Naive thymus-derived CD4-positive, alpha-beta T cell (primary cell): ENCODE results near the gene GPX4. TPM values are rescaled to one million over a fixed set of nuclear protein-coding genes. Genes with fewer than 3 reads are reported as not detected.

Experiments used
- ATAC-seq: fragments of 150-1000 bp; cut with Tn5 transposase; 2 replicates; pipeline ENCODE4 v1.10.0; 2021; ENCODE audit warnings: mild to moderate bottlenecking, moderate library complexity
- CTCF ChIA-PET: fragments of 350-600 bp; sonication (Branson Sonifier 250); formaldehyde crosslinking; loops from one replicate; lab custom pipeline; 2021; ENCODE audit warnings: antibody characterized with exemption; lab: Charles Lee
- POLR2A ChIA-PET: fragments of 350-600 bp; sonication (Branson Sonifier 250); formaldehyde crosslinking; loops from one replicate; lab custom pipeline; 2021; ENCODE audit warnings: antibody characterized with exemption, inconsistent platforms; lab: Charles Lee
- DNase-seq, 9 donors: peaks; one replicate each; pipeline versions ENCODE4 v3.0.0 to v3.0.0-alpha.2; 2020 to 2022; ENCODE audit warnings: mixed read lengths in 1 of 9
- H3K27ac ChIP-seq: one replicate; pipeline ENCODE4 v1.7.0; 2013; ENCODE audit warnings: mild to moderate bottlenecking, low read depth, low read length, moderate library complexity
- H3K27me3 ChIP-seq, 2 donors: one replicate each; pipeline ENCODE4 v1.7.0; 2013; ENCODE audit warnings: low read length in 2 of 2, mild to moderate bottlenecking in 2 of 2, moderate library complexity in 2 of 2; ENCODE audit not compliant: control insufficient read depth in 2 of 2, insufficient read depth in 2 of 2
- H3K36me3 ChIP-seq, 3 experiments: 1 replicate in 2 of 3; 2 replicates in 1 of 3; pipeline ENCODE4 v1.7.0; 2013; ENCODE audit warnings: low read length in 3 of 3, mild to moderate bottlenecking in 3 of 3, moderate library complexity in 1 of 3; ENCODE audit not compliant: insufficient read depth in 3 of 3, control insufficient read depth in 2 of 3
- H3K4me1 ChIP-seq, 2 donors: one replicate each; pipeline ENCODE4 v1.7.0; 2013; ENCODE audit warnings: low read length in 2 of 2, mild to moderate bottlenecking in 2 of 2, moderate library complexity in 1 of 2; ENCODE audit not compliant: control insufficient read depth in 2 of 2, insufficient read depth in 2 of 2
- H3K4me3 ChIP-seq: 2 replicates; pipeline ENCODE4 v1.7.0; 2013; ENCODE audit warnings: mild to moderate bottlenecking, low read length
- H3K9me3 ChIP-seq, 3 experiments: 1 replicate in 2 of 3; 2 replicates in 1 of 3; pipeline ENCODE4 v1.7.0; 2013; ENCODE audit warnings: low read length in 3 of 3; ENCODE audit not compliant: control insufficient read depth in 2 of 3
- H3K27ac Mint-ChIP-seq, 9 donors: one replicate each; pipeline ENCODE4 v1.8.0; 2020 to 2022; ENCODE audit warnings: mixed read lengths in 9 of 9, mild to moderate bottlenecking in 8 of 9, moderate library complexity in 5 of 9, inconsistent platforms in 2 of 9
- H3K27me3 Mint-ChIP-seq, 5 donors: one replicate each; pipeline ENCODE4 v1.8.0; 2021 to 2022; ENCODE audit warnings: mixed read lengths in 5 of 5, mild to moderate bottlenecking in 1 of 5
- H3K36me3 Mint-ChIP-seq, 5 donors: one replicate each; pipeline ENCODE4 v1.8.0; 2020 to 2022; ENCODE audit warnings: mixed read lengths in 5 of 5, mild to moderate bottlenecking in 3 of 5, inconsistent platforms in 1 of 5
- H3K4me1 Mint-ChIP-seq, 7 donors: one replicate each; pipeline ENCODE4 v1.8.0; 2020 to 2022; ENCODE audit warnings: mixed read lengths in 7 of 7, mild to moderate bottlenecking in 3 of 7, inconsistent platforms in 1 of 7
- H3K4me3 Mint-ChIP-seq, 10 donors: one replicate each; pipeline ENCODE4 v1.8.0; 2020 to 2022; ENCODE audit warnings: mild to moderate bottlenecking in 10 of 10, mixed read lengths in 10 of 10, moderate library complexity in 6 of 10, inconsistent platforms in 2 of 10
- H3K9me3 Mint-ChIP-seq, 11 donors: one replicate each; pipeline ENCODE4 v1.8.0; 2020 to 2022; ENCODE audit warnings: mixed read lengths in 11 of 11, mild to moderate bottlenecking in 4 of 11, inconsistent platforms in 1 of 11, moderate library complexity in 1 of 11
- intact Hi-C, 2 donors: fragments of 100-400 bp; cut with micrococcal nuclease; formaldehyde crosslinking; loops; one replicate each; pipeline ENCODE4 v1.15.1; 2023
- polyA plus RNA-seq, 2 donors: library from polyadenylated mRNA; unstranded; fragments of 300-500 nt; fragmentation: Illumina TruSeq; gene quantifications; one replicate each; pipeline ENCODE4 v1.2.3, GENCODE V29; 2021
- total RNA-seq, 6 experiments: library from RNA in 5 of 6; stranded (reverse) in 5 of 6; gene quantifications; 1 replicate in 5 of 6; 2 replicates in 1 of 6; pipeline ENCODE4 v1.2.3 and lab custom pipeline; 2021 to 2026

GPX4 gene
- total and polyA plus RNA-seq, 7 experiments from 2014 or later = 122 to 522 (median 228) TPM

DNA sequence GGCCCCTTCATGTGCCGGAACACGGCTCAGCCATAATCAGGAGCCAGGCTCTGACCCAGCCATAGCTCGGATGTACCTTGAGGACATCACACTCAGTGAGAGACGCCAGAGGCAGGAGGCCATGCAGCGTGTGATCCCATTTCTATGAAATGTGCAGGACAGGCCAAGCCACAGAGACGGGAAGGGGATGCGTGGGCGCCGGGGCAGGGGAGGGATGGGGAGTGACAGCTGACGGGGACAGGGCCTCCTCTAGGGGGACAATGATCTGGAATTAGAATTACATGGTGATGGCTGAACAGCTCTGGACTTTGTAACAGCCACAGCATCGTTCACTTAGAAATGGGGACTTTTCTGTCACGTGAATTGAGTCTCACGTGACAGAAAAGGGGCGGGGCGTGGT lies 35.3 kb downstream of the GPX4 start:
- Histone ChIP-seq H3K4me1 (peaks cover 0 to 8% of the 10 kb centered on the region in 2 donors), H3K36me3 (peaks cover 0 to 13% (median 0%) of the 10 kb centered on the region in 3 experiments), H3K9me3 (no peaks in the 10 kb centered on the region), H3K27me3 (no peaks in the 10 kb centered on the region), H3K4me3 (no peak overlapping the region), H3K27ac (no peak overlapping the region)
- DNase-seq (no peak), ATAC-seq (no peak)
- Mint-ChIP-seq H3K9me3 (peaks cover 0 to 6% (median 4%) of the 10 kb centered on the region in 11 donors), H3K27me3 (no peaks in the 10 kb centered on the region), H3K27ac (peak overlapping the region in 2 of 9 donors; percentile 18 to 68), H3K4me1 (peaks cover 4 to 23% (median 8%) of the 10 kb centered on the region in 7 donors), H3K36me3 (peaks cover 10 to 42% (median 22%) of the 10 kb centered on the region in 5 donors), H3K4me3 (no peak overlapping the region)
- intact Hi-C loops = no loop called here
- ChIA-PET POLR2A (no interaction called here), CTCF (no interaction called here)

- H3K27me3 Mint-ChIP-seq = no peaks in the 10 kb centered on the region
- DNase-seq (no peak), ATAC-seq (no peak)
- CTCF ChIA-PET = interaction anchor here (0.7 to 1.0 kb wide), 2 partner anchors 9 to 54 kb away, joined by 3 to 5 read pairs; no protein-coding TSS in a partner anchor
- H3K9me3 Mint-ChIP-seq = peaks cover 0 to 8% (median 4%) of the 10 kb centered on the region in 11 donors
- Histone ChIP-seq H3K4me3 (no peak overlapping the region), H3K27me3 (no peaks in the 10 kb centered on the region), H3K4me1 (peaks cover 0 to 8% of the 10 kb centered on the region in 2 donors), H3K9me3 (no peaks in the 10 kb centered on the region), H3K27ac (no peak overlapping the region), H3K36me3 (peaks cover 0 to 23% (median 0%) of the 10 kb centered on the region in 3 experiments)
- POLR2A ChIA-PET = interaction anchor here (1.1 kb wide), 1 partner anchor 15 kb away, joined by 3 read pairs; no protein-coding TSS in a partner anchor
- H3K4me3 Mint-ChIP-seq = peak overlapping the region in 1 of 10 donors; percentile 53
- intact Hi-C loops = no loop called here
- H3K36me3 Mint-ChIP-seq = peaks cover 15 to 49% (median 30%) of the 10 kb centered on the region in 5 donors
- peak overlapping the region in 2 of 9 donors; percentile 25 to 51 for H3K27ac Mint-ChIP-seq
- peaks cover 5 to 20% (median 11%) of the 10 kb centered on the region in 7 donors for H3K4me1 Mint-ChIP-seq
Measured at GRCh38 chr19:1140272-1141027, 36.7 kb downstream of the GPX4 start.

- Histone ChIP-seq H3K4me3 (no peak overlapping the region), H3K36me3 (peaks cover 0 to 36% (median 0%) of the 10 kb centered on the region in 3 experiments), H3K9me3 (no peaks in the 10 kb centered on the region), H3K27ac (no peak overlapping the region), H3K4me1 (no peaks in the 10 kb centered on the region), H3K27me3 (no peaks in the 10 kb centered on the region)
- ChIA-PET POLR2A (interaction anchor here (1.1 kb wide), 1 partner anchor 14 kb away, joined by 3 read pairs; no protein-coding TSS in a partner anchor), CTCF (interaction anchor here (1.0 kb wide), 1 partner anchor 53 kb away, joined by 3 read pairs; no protein-coding TSS in a partner anchor)
- H3K9me3 Mint-ChIP-seq = peaks cover 0 to 8% (median 4%) of the 10 kb centered on the region in 11 donors
- no peak for ATAC-seq
- H3K27ac Mint-ChIP-seq = peak overlapping the region in 5 of 9 donors; percentile 0 to 73 (median 1)
- no peaks in the 10 kb centered on the region for H3K27me3 Mint-ChIP-seq
- H3K4me1 Mint-ChIP-seq = peaks cover 0 to 12% (median 6%) of the 10 kb centered on the region in 7 donors
- no peak overlapping the region for H3K4me3 Mint-ChIP-seq
- no peak for DNase-seq
- peaks cover 15 to 49% (median 30%) of the 10 kb centered on the region in 5 donors for H3K36me3 Mint-ChIP-seq
- intact Hi-C loops = no loop called here
Measured at GRCh38 chr19:1141944-1142343, 38.1 kb downstream of the GPX4 start.

DNA sequence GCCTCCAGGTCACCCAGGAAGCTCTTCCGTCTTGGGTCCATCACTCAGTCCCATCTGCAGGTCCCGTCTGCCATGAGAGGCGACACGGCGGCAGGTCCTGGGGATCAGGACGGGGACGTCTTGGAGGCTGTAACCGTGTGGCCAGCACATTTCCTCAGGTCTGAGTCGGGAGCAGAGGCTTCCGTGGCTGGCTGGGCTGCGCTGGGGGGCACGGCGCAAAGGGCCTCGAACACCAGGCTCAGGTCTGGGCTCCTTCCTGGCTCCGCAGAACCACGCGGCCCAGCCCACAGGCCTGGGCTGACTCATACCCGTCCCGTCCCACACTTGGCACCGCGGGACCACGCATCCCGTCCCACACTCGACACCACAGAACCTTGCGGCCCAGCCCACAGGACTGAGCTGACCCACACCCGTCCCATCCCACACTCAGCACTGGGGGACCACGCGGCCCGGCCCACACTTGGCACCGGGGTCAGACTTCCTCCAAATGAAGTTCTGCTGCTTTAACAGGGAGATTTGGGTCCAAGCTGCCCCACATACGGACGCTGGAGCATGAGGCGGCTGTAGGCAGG lies 40.1 kb downstream of the GPX4 start:
- peak overlapping the region in 1 of 9 donors; percentile 74 for H3K27ac Mint-ChIP-seq

GRCh38 chr19:1144741-1145140 lies 40.9 kb downstream of the GPX4 start:
- intact Hi-C loops = no loop called here
- Histone ChIP-seq H3K4me1 (no peaks in the 10 kb centered on the region), H3K4me3 (no peak overlapping the region), H3K9me3 (no peaks in the 10 kb centered on the region), H3K36me3 (peaks cover 0 to 53% (median 0%) of the 10 kb centered on the region in 3 experiments), H3K27me3 (no peaks in the 10 kb centered on the region), H3K27ac (no peak overlapping the region)
- DNase-seq (no peak), ATAC-seq (no peak)
- Mint-ChIP-seq H3K36me3 (peaks cover 12 to 40% (median 24%) of the 10 kb centered on the region in 5 donors), H3K4me1 (peaks cover 0 to 14% (median 6%) of the 10 kb centered on the region in 7 donors), H3K27me3 (no peaks in the 10 kb centered on the region), H3K9me3 (peaks cover 0 to 8% (median 4%) of the 10 kb centered on the region in 11 donors), H3K4me3 (no peak overlapping the region), H3K27ac (peak overlapping the region in 8 of 9 donors; percentile 43 to 78 (median 70))
- POLR2A ChIA-PET = no interaction called here
- CTCF ChIA-PET = no interaction called here

More for the DNA sequence above, 40.1 kb downstream of the GPX4 start:
- no peaks in the 10 kb centered on the region for H3K27me3 ChIP-seq
- Mint-ChIP-seq H3K27me3 (no peaks in the 10 kb centered on the region), H3K9me3 (peaks cover 0 to 8% (median 4%) of the 10 kb centered on the region in 11 donors), H3K4me3 (no peak overlapping the region), H3K36me3 (peaks cover 15 to 44% (median 29%) of the 10 kb centered on the region in 5 donors), H3K4me1 (peaks cover 0 to 12% (median 6%) of the 10 kb centered on the region in 7 donors)
- ATAC-seq = no peak
- intact Hi-C loops = no loop called here
- H3K27ac ChIP-seq = no peak overlapping the region
- DNase-seq = no peak
- no peaks in the 10 kb centered on the region for H3K4me1 ChIP-seq
- ChIA-PET CTCF (interaction anchor here (0.6 kb wide), 1 partner anchor 756 kb away, joined by 3 read pairs; no protein-coding TSS in a partner anchor), POLR2A (interaction anchor here (0.9 kb wide), 1 partner anchor 82 kb away, joined by 3 read pairs; no protein-coding TSS in a partner anchor)
- H3K9me3 ChIP-seq = no peaks in the 10 kb centered on the region
- peaks cover 0 to 46% (median 0%) of the 10 kb centered on the region in 3 experiments for H3K36me3 ChIP-seq
- H3K4me3 ChIP-seq = no peak overlapping the region

DNA sequence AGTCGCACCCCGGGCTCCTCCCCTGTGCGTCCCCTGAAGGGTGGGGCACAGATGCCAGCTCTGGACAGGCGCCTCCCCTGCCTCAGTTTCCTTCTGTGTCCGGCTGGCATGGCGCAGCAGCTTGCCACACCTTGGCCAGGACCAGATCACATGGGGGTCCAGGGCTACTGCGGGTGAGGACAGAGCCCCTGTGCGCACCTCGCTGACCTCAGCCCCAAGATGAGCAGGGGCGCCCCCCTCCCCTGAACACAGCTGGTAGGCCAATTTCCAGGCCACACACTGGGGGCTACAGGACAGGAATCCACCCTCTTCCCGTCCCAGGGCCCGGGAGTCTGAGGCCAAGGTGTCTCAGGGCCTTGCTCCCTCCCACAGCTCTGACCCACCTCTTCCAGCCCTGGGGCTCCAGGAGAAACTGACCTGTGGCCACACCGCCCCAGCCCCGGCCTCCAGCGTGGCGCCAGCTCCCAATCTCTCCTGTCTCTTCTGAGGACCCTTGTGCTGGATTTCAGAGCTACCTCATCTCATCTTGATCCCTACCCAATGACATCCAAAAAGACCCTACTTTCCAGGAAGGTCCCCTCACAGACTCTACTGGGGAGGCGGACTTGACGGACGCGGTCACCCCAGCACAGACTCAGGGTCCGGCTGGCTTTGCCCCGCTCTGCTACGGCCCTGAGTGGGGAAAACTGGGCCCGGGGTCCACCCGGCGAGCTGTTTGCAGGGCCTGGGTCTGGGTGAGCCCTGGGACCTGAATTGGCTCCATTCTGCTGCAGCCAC lies 42.0 kb downstream of the GPX4 start:
- H3K36me3 Mint-ChIP-seq = peaks cover 10 to 35% (median 24%) of the 10 kb centered on the region in 5 donors
- H3K27ac ChIP-seq = no peak overlapping the region
- H3K4me3 Mint-ChIP-seq = no peak overlapping the region
- ATAC-seq (no peak), DNase-seq (no peak)
- peaks cover 0 to 14% (median 6%) of the 10 kb centered on the region in 7 donors for H3K4me1 Mint-ChIP-seq
- H3K4me3 ChIP-seq = no peak overlapping the region
- no peaks in the 10 kb centered on the region for H3K27me3 ChIP-seq
- peak overlapping the region in 1 of 9 donors; percentile 54 for H3K27ac Mint-ChIP-seq
- no peaks in the 10 kb centered on the region for H3K27me3 Mint-ChIP-seq
- POLR2A ChIA-PET = no interaction called here
- intact Hi-C loops = no loop called here
- H3K9me3 Mint-ChIP-seq = peaks cover 0 to 8% (median 4%) of the 10 kb centered on the region in 11 donors
- CTCF ChIA-PET = no interaction called here
- H3K36me3 ChIP-seq = peaks cover 0 to 64% (median 0%) of the 10 kb centered on the region in 3 experiments
- H3K9me3 ChIP-seq = no peaks in the 10 kb centered on the region
- no peaks in the 10 kb centered on the region for H3K4me1 ChIP-seq
